Hepatocyte (in vitro differentiated cells): ENCODE measurements around the gene CLINT1. TPM values are rescaled to one million over a fixed set of nuclear protein-coding genes. Genes with fewer than 3 reads are reported as not detected.

Experiments used
- DNase-seq: peaks from one replicate; pipeline ENCODE4 v3.0.0-alpha.2; 2016; ENCODE audit warnings: low spot score
- H2AFZ ChIP-seq: fragments of 200-600 bp; sonication (generic); 2 replicates; pipeline ENCODE4 v1.6.0; 2016; ENCODE audit warnings: antibody characterized with exemption, mild to moderate bottlenecking
- H3K27ac ChIP-seq: fragments of 200-600 bp; sonication (generic); 2 replicates; pipeline ENCODE4 v1.5.1; 2016; ENCODE audit warnings: mild to moderate bottlenecking
- H3K27me3 ChIP-seq: fragments of 200-600 bp; sonication (generic); 2 replicates; pipeline ENCODE4 v1.6.1; 2016
- H3K36me3 ChIP-seq: fragments of 200-600 bp; sonication (generic); replicated peaks from 2 replicates; pipeline ENCODE4 v1.5.1; 2016; ENCODE audit warnings: low read depth; ENCODE audit not compliant: insufficient read depth
- H3K4me1 ChIP-seq: fragments of 200-600 bp; sonication (generic); 2 replicates; pipeline ENCODE4 v1.5.1; 2016; ENCODE audit warnings: mild to moderate bottlenecking, moderate library complexity; ENCODE audit not compliant: insufficient read depth
- H3K4me2 ChIP-seq: fragments of 200-600 bp; sonication (generic); 2 replicates; pipeline ENCODE4 v1.6.0; 2016
- H3K4me3 ChIP-seq: fragments of 200-600 bp; sonication (generic); 2 replicates; pipeline ENCODE4 v1.5.1; 2016; ENCODE audit warnings: mild to moderate bottlenecking
- H3K79me2 ChIP-seq: fragments of 200-600 bp; sonication (generic); 2 replicates; pipeline ENCODE4 v1.6.0; 2017; ENCODE audit warnings: mild to moderate bottlenecking
- H3K9me2 ChIP-seq: fragments of 200-600 bp; sonication (generic); replicated peaks from 2 replicates; pipeline ENCODE4 v1.6.0; 2017; ENCODE audit warnings: mild to moderate bottlenecking; ENCODE audit not compliant: insufficient read depth
- H3K9me3 ChIP-seq: fragments of 200-600 bp; sonication (generic); 2 replicates; pipeline ENCODE4 v1.5.1; 2016; ENCODE audit warnings: low read depth, mild to moderate bottlenecking
- H4K20me1 ChIP-seq: fragments of 200-600 bp; sonication (generic); 2 replicates; pipeline ENCODE4 v1.6.0; 2016; ENCODE audit warnings: mild to moderate bottlenecking; ENCODE audit not compliant: insufficient read depth, poor library complexity, severe bottlenecking
- CTCF ChIP-seq: fragments of 200-600 bp; sonication (generic); IDR thresholded peaks from 2 replicates; pipeline ENCODE4 v1.5.1; 2016; ENCODE audit warnings: antibody characterized with exemption, mild to moderate bottlenecking; ENCODE audit not compliant: poor library complexity
- EZH2 ChIP-seq: fragments of 200-600 bp; sonication (generic); IDR thresholded peaks from 2 replicates; pipeline ENCODE4 v1.6.1; 2016; ENCODE audit warnings: antibody characterized with exemption, mild to moderate bottlenecking, borderline replicate concordance
- EZH2phosphoT487 ChIP-seq: fragments of 200-600 bp; sonication (generic); IDR thresholded peaks from one replicate; pipeline ENCODE4 v1.6.1; 2018; ENCODE audit warnings: antibody characterized with exemption, mild to moderate bottlenecking, low read depth, moderate library complexity; ENCODE audit not compliant: unreplicated experiment, severe bottlenecking
- WGBS: methylation state at CpG from one replicate; pipeline ENCODE4 v1.1.6; 2016; ENCODE audit warnings: low lambda C conversion rate; ENCODE audit errors: missing lambda C conversion rate; 5-methylcytosine and 5-hydroxymethylcytosine counted together
- polyA plus RNA-seq: library from polyadenylated mRNA; unstranded; fragments of >200 nt; fragmentation: Nextera tagmentation; extraction: Ambion mirVana; gene quantifications from 2 replicates; pipeline ENCODE4 v1.2.1, GENCODE V29; 2016
- total RNA-seq: library from RNA; depleted of rRNA; stranded (reverse); fragments of >200 nt; gene quantifications from 2 replicates; pipeline ENCODE4 v1.2.3, GENCODE V29; 2014

Gene CLINT1
- total and polyA plus RNA-seq, 2 experiments from 2014 or later, result 78.0 to 129 TPM

- Histone ChIP-seq H3K27ac (no peak overlapping the region), H3K4me1 (no peaks in the 10 kb centered on the region), H3K9me2 (no peaks in the 10 kb centered on the region), H2AFZ (no peak overlapping the region), H3K27me3 (no peaks in the 10 kb centered on the region), H4K20me1 (no peaks in the 10 kb centered on the region), H3K4me2 (no peak overlapping the region), H3K79me2 (no peaks in the 10 kb centered on the region), H3K4me3 (no peak overlapping the region), H3K9me3 (no peaks in the 10 kb centered on the region), H3K36me3 (no peaks in the 10 kb centered on the region)
- no peak for TF ChIP-seq EZH2phosphoT487
- no peak for TF ChIP-seq EZH2
- TF ChIP-seq CTCF, result no peak
- DNase-seq, result no peak
- whole genome bisulfite sequencing, result 69% methylated on average over 1 of the region's 1 CpG
These were observed 100.2 kb downstream of the CLINT1 start for GRCh38 chr5:157758706-157759105.

- Histone ChIP-seq H3K79me2 (no peaks in the 10 kb centered on the region), H4K20me1 (no peaks in the 10 kb centered on the region), H3K27ac (no peak overlapping the region), H2AFZ (no peak overlapping the region), H3K4me3 (no peak overlapping the region), H3K9me3 (no peaks in the 10 kb centered on the region), H3K4me1 (no peaks in the 10 kb centered on the region), H3K27me3 (no peaks in the 10 kb centered on the region), H3K4me2 (no peak overlapping the region), H3K9me2 (no peaks in the 10 kb centered on the region), H3K36me3 (no peaks in the 10 kb centered on the region)
- DNase-seq, result no peak
- TF ChIP-seq EZH2, result no peak
- TF ChIP-seq EZH2phosphoT487, result no peak
- TF ChIP-seq CTCF, result no peak
- 92% methylated on average over 3 of the region's 3 CpGs for WGBS
These were observed 102.8 kb downstream of the CLINT1 start for GRCh38 chr5:157756122-157756521.

GRCh38 chr5:157750320-157750719 is 108.6 kb downstream of the CLINT1 start:
- H4K20me1 ChIP-seq, result peaks cover 3% of the 10 kb centered on the region
- peaks cover 8% of the 10 kb centered on the region for H3K79me2 ChIP-seq
- H3K27me3 ChIP-seq, result no peaks in the 10 kb centered on the region
- H3K4me2 ChIP-seq, result no peak overlapping the region
- no peaks in the 10 kb centered on the region for H3K4me1 ChIP-seq
- no peak for DNase-seq
- H3K27ac ChIP-seq, result no peak overlapping the region
- no peak overlapping the region for H3K4me3 ChIP-seq
- H3K9me3 ChIP-seq, result no peaks in the 10 kb centered on the region
- 92% methylated on average over 1 of the region's 1 CpG for WGBS
- no peak for TF ChIP-seq CTCF
- no peak for TF ChIP-seq EZH2
- TF ChIP-seq EZH2phosphoT487, result no peak
- no peaks in the 10 kb centered on the region for H3K36me3 ChIP-seq
- no peaks in the 10 kb centered on the region for H3K9me2 ChIP-seq
- H2AFZ ChIP-seq, result no peak overlapping the region

GRCh38 chr5:157749462-157749799 is 109.5 kb downstream of the CLINT1 start:
- Histone ChIP-seq H4K20me1 (peaks cover 3% of the 10 kb centered on the region), H3K79me2 (peaks cover 8% of the 10 kb centered on the region), H3K4me2 (no peak overlapping the region), H3K4me1 (no peaks in the 10 kb centered on the region), H2AFZ (no peak overlapping the region), H3K9me2 (no peaks in the 10 kb centered on the region), H3K9me3 (no peaks in the 10 kb centered on the region), H3K4me3 (no peak overlapping the region), H3K27ac (no peak overlapping the region), H3K36me3 (no peaks in the 10 kb centered on the region), H3K27me3 (no peaks in the 10 kb centered on the region)
- 79% methylated on average over 11 of the region's 11 CpGs for WGBS
- DNase-seq, result no peak
- TF ChIP-seq EZH2 (no peak), CTCF (no peak)
